ENCODE data around the gene ALG3.

ALG3 gene

GRCh38 chr3:184259878-184260723, 11.3 kb upstream of the ALG3 start:
- DNase-seq (ENCODE audit: low spot score) = no peak

- no peak for DNase-seq (ENCODE audit: low spot score)
Observed at GRCh38 chr3:184259396-184259877, 10.7 kb upstream of the ALG3 start.

GRCh38 chr3:184258926-184259325, 10.2 kb upstream of the ALG3 start:
- DNase-seq (ENCODE audit: low spot score) = no peak

GRCh38 chr3:184257083-184257915, 8.5 kb upstream of the ALG3 start:
- no peak for DNase-seq (ENCODE audit: low spot score)

GRCh38 chr3:184255291-184256039, 6.7 kb upstream of the ALG3 start:
- no peak for DNase-seq (ENCODE audit: low spot score)

GRCh38 chr3:184250167-184250828, 1.5 kb upstream of the ALG3 start:
- peak; percentile 83 for DNase-seq (ENCODE audit: low spot score)

GRCh38 chr3:184249412-184250166, 827 bp upstream of the ALG3 start, which contains the start of gene EEF1AKMT4:
EEF1AKMT4 (plus strand) TSS chr3:184249672; CDS start chr3:184249695, 23 bp downstream.
- DNase-seq (ENCODE audit: low spot score) = peak; percentile 99

GRCh38 chr3:184242297-184242685, 6.5 kb downstream of the ALG3 start:
- DNase-seq (ENCODE audit: low spot score) = no peak

- DNase-seq (ENCODE audit: low spot score) = no peak
Observed at GRCh38 chr3:184241447-184242296, 7.1 kb downstream of the ALG3 start.

- DNase-seq (ENCODE audit: low spot score) = no peak
Observed at GRCh38 chr3:184241141-184241446, 7.7 kb downstream of the ALG3 start.

GRCh38 chr3:184240384-184241140, 8.2 kb downstream of the ALG3 start:
- no peak for DNase-seq (ENCODE audit: low spot score)

GRCh38 chr3:184239708-184240107, 9.1 kb downstream of the ALG3 start:
- DNase-seq (ENCODE audit: low spot score) = no peak

- DNase-seq (ENCODE audit: low spot score) = no peak
Observed at GRCh38 chr3:184239221-184239620, 9.5 kb downstream of the ALG3 start.

GRCh38 chr3:184238246-184238818, 10.4 kb downstream of the ALG3 start:
- DNase-seq (ENCODE audit: low spot score) = no peak

- DNase-seq (ENCODE audit: low spot score) = no peak
Observed at GRCh38 chr3:184237807-184238206, 11.0 kb downstream of the ALG3 start.

GRCh38 chr3:184237211-184237610, 11.6 kb downstream of the ALG3 start:
- no peak for DNase-seq (ENCODE audit: low spot score)

GRCh38 chr3:184236636-184237035, 12.1 kb downstream of the ALG3 start:
- DNase-seq (ENCODE audit: low spot score) = no peak

GRCh38 chr3:184236033-184236410, 12.7 kb downstream of the ALG3 start:
- DNase-seq (ENCODE audit: low spot score) = no peak

All from kidney capillary endothelial cell (primary cell).